Mesodermal cell (in vitro differentiated cells): ENCODE results near the gene QPCT. TPM values are rescaled to one million over a fixed set of nuclear protein-coding genes. Genes with fewer than 3 reads are reported as not detected.
"Not testable (repeated sequence)": the region's sequence is repeated elsewhere in the genome, so short reads cannot be mapped to it uniquely, and the experiment has no call there.

ENCODE experiments used
- H3K27ac ChIP-seq: 2 replicates; pipeline ENCODE4 v1.7.0; 2013; ENCODE audit warnings: mild to moderate bottlenecking, low read depth, low read length, moderate library complexity; ENCODE audit not compliant: severe bottlenecking
- H3K36me3 ChIP-seq: 2 replicates; pipeline ENCODE4 v1.7.1; 2013; ENCODE audit warnings: mild to moderate bottlenecking, low read length, moderate library complexity; ENCODE audit not compliant: control insufficient read depth, insufficient read depth
- H3K4me1 ChIP-seq: one replicate; pipeline ENCODE4 v1.7.1; 2013; ENCODE audit warnings: mild to moderate bottlenecking, low read length; ENCODE audit not compliant: insufficient read depth, control insufficient read depth, poor library complexity, severe bottlenecking
- H3K4me3 ChIP-seq: 2 replicates; pipeline ENCODE4 v1.7.0; 2013; ENCODE audit warnings: low read length, control low read depth, mild to moderate bottlenecking; ENCODE audit not compliant: insufficient read depth, poor library complexity, severe bottlenecking; ENCODE audit errors: extremely low read depth
- H3K9me3 ChIP-seq: 2 replicates; pipeline ENCODE4 v1.7.1; 2013; ENCODE audit warnings: mild to moderate bottlenecking, low read length, moderate library complexity; ENCODE audit not compliant: control insufficient read depth
- whole genome bisulfite sequencing, 2 experiments: methylation state at CpG; one replicate each; pipeline ENCODE4 v1.1.5; 2013; ENCODE audit warnings: missing lambda C conversion rate in 2 of 2; ENCODE audit not compliant: insufficient coverage in 2 of 2; 5-methylcytosine and 5-hydroxymethylcytosine counted together
- polyA plus RNA-seq, 2 experiments: library from polyadenylated mRNA; stranded (reverse); fragments of 50-300 nt; gene quantifications; one replicate each; pipeline ENCODE4 v1.2.3, GENCODE V29; 2013

QPCT gene
- 38.3 TPM for polyA plus RNA-seq (2013, experiment 1 of 2)
- 31.8 TPM for polyA plus RNA-seq (2013, experiment 2 of 2)

GRCh38 chr2:37344453-37345361 is at the start of gene QPCT:
Gene QPCT (plus strand): TSS chr2:37344630. CDS start chr2:37344732, 102 bp downstream.
- Histone ChIP-seq H3K9me3 (no peaks in the 10 kb centered on the region), H3K27ac (peak within 1 kb of the TSS; percentile 73), H3K4me1 (peaks cover 22% of the 10 kb centered on the region), H3K36me3 (no peaks in the 10 kb centered on the region), H3K4me3 (peak within 1 kb of the TSS; percentile 52)
- WGBS, 2 experiments = 8 to 17% methylated on average over 58 to 67 of the region's 73 CpGs

- H3K4me1 ChIP-seq, H3K4me3 ChIP-seq, H3K27ac ChIP-seq, H3K9me3 ChIP-seq: not testable (repeated sequence)
- peaks cover 36% of the 10 kb centered on the region for H3K36me3 ChIP-seq
- no CpG with 5 or more reads among the region's 2 CpGs for WGBS, 2 experiments
Observed at GRCh38 chr2:37294858-37295257, 49.6 kb upstream of the QPCT start.

GRCh38 chr2:37295469-37296073 is 48.9 kb upstream of the QPCT start:
- H3K36me3 ChIP-seq = peaks cover 31% of the 10 kb centered on the region
- no peaks in the 10 kb centered on the region for H3K9me3 ChIP-seq
- no peak overlapping the region for H3K27ac ChIP-seq
- H3K4me3 ChIP-seq = no peak overlapping the region
- no peaks in the 10 kb centered on the region for H3K4me1 ChIP-seq
- 86 to 100% methylated on average over 1 of the region's 1 CpG for WGBS, 2 experiments

GRCh38 chr2:37297632-37298031 is 46.8 kb upstream of the QPCT start:
- H3K4me1 ChIP-seq = no peaks in the 10 kb centered on the region
- no peak overlapping the region for H3K27ac ChIP-seq
- peaks cover 16% of the 10 kb centered on the region for H3K36me3 ChIP-seq

GRCh38 chr2:37300146-37300545 is 44.3 kb upstream of the QPCT start:
- Histone ChIP-seq H3K4me1 (no peaks in the 10 kb centered on the region), H3K4me3 (no peak overlapping the region), H3K27ac (no peak overlapping the region), H3K36me3 (peaks cover 29% of the 10 kb centered on the region), H3K9me3 (no peaks in the 10 kb centered on the region)

More at GRCh38 chr2:37297632-37298031, 46.8 kb upstream of the QPCT start:
- Histone ChIP-seq H3K4me3 (no peak overlapping the region), H3K9me3 (no peaks in the 10 kb centered on the region)

GRCh38 chr2:37300578-37300977 is 43.9 kb upstream of the QPCT start:
- Histone ChIP-seq H3K27ac (no peak overlapping the region), H3K36me3 (peaks cover 31% of the 10 kb centered on the region), H3K4me3 (no peak overlapping the region), H3K9me3 (no peaks in the 10 kb centered on the region), H3K4me1 (no peaks in the 10 kb centered on the region)
- WGBS, 2 experiments = no CpG with 5 or more reads among the region's 4 CpGs

- Histone ChIP-seq H3K27ac (no peak overlapping the region), H3K36me3 (peaks cover 37% of the 10 kb centered on the region), H3K4me3 (no peak overlapping the region), H3K9me3 (no peaks in the 10 kb centered on the region), H3K4me1 (no peaks in the 10 kb centered on the region)
- WGBS, 2 experiments = 70% methylated on average over 1 of the region's 2 CpGs; no CpG with 5 or more reads in 1 of the 2 experiments
Observed at GRCh38 chr2:37301408-37301807, 43.0 kb upstream of the QPCT start.

GRCh38 chr2:37302701-37303252 is 41.7 kb upstream of the QPCT start:
- H3K36me3 ChIP-seq = peaks cover 37% of the 10 kb centered on the region
- WGBS, 2 experiments = 96 to 100% methylated on average over 5 to 8 of the region's 9 CpGs
- peaks cover 2% of the 10 kb centered on the region for H3K4me1 ChIP-seq
- no peak overlapping the region for H3K4me3 ChIP-seq
- no peaks in the 10 kb centered on the region for H3K9me3 ChIP-seq
- H3K27ac ChIP-seq = no peak overlapping the region

GRCh38 chr2:37306024-37306423 is 38.4 kb upstream of the QPCT start:
- H3K36me3 ChIP-seq = peaks cover 45% of the 10 kb centered on the region
- peaks cover 2% of the 10 kb centered on the region for H3K4me1 ChIP-seq
- H3K27ac ChIP-seq = no peak overlapping the region

GRCh38 chr2:37307500-37307899 is 36.9 kb upstream of the QPCT start:
- no peaks in the 10 kb centered on the region for H3K9me3 ChIP-seq
- peaks cover 2% of the 10 kb centered on the region for H3K4me1 ChIP-seq
- peaks cover 45% of the 10 kb centered on the region for H3K36me3 ChIP-seq
- H3K4me3 ChIP-seq = no peak overlapping the region
- no peak overlapping the region for H3K27ac ChIP-seq
- 93 to 100% methylated on average over 2 of the region's 2 CpGs for WGBS, 2 experiments

More at GRCh38 chr2:37306024-37306423, 38.4 kb upstream of the QPCT start:
- H3K9me3 ChIP-seq = no peaks in the 10 kb centered on the region
- no peak overlapping the region for H3K4me3 ChIP-seq
- 87 to 93% methylated on average over 2 of the region's 3 CpGs for WGBS, 2 experiments
